ENCODE measurements around the gene XPOT. TPM values are rescaled to one million over a fixed set of nuclear protein-coding genes. Genes with fewer than 3 reads are reported as not detected.

XPOT gene
- total and polyA plus RNA-seq, 2 experiments from 2014 or later = 42.7 to 66.1 TPM

- Histone ChIP-seq H3K4me3 (no peak overlapping the region), H3K79me2 (no peaks in the 10 kb centered on the region), H3K9me2 (replicated peaks; ENCODE audit: insufficient read depth) (no peaks in the 10 kb centered on the region), H4K20me1 (ENCODE audit: insufficient read depth, poor library complexity, severe bottlenecking) (no peaks in the 10 kb centered on the region), H3K4me2 (no peak overlapping the region), H3K36me3 (replicated peaks; ENCODE audit: insufficient read depth, low read depth) (no peaks in the 10 kb centered on the region), H3K27ac (no peak overlapping the region), H3K4me1 (ENCODE audit: insufficient read depth) (no peaks in the 10 kb centered on the region), H3K27me3 (peaks cover 5% of the 10 kb centered on the region), H2AFZ (no peak overlapping the region), H3K9me3 (ENCODE audit: low read depth) (no peaks in the 10 kb centered on the region)
- DNase-seq (ENCODE audit: low spot score) = no peak
- 95% methylated on average over 18 of the region's 18 CpGs for WGBS (ENCODE audit: low lambda C conversion rate, missing lambda C conversion rate)
- TF ChIP-seq EZH2phosphoT487 (IDR thresholded peaks at IDR 0.05; ENCODE audit: low read depth, severe bottlenecking, unreplicated experiment) = no peak
- no peak for TF ChIP-seq EZH2 (IDR thresholded peaks at IDR 0.05; ENCODE audit: borderline replicate concordance)
- TF ChIP-seq, protein P1, sequence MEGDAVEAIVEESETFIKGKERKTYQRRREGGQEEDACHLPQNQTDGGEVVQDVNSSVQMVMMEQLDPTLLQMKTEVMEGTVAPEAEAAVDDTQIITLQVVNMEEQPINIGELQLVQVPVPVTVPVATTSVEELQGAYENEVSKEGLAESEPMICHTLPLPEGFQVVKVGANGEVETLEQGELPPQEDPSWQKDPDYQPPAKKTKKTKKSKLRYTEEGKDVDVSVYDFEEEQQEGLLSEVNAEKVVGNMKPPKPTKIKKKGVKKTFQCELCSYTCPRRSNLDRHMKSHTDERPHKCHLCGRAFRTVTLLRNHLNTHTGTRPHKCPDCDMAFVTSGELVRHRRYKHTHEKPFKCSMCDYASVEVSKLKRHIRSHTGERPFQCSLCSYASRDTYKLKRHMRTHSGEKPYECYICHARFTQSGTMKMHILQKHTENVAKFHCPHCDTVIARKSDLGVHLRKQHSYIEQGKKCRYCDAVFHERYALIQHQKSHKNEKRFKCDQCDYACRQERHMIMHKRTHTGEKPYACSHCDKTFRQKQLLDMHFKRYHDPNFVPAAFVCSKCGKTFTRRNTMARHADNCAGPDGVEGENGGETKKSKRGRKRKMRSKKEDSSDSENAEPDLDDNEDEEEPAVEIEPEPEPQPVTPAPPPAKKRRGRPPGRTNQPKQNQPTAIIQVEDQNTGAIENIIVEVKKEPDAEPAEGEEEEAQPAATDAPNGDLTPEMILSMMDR (IDR thresholded peaks at IDR 0.05; ENCODE audit: poor library complexity) = no peak
These were observed 15.0 kb upstream of the XPOT start for GRCh38 chr12:64389154-64389553.

DNA sequence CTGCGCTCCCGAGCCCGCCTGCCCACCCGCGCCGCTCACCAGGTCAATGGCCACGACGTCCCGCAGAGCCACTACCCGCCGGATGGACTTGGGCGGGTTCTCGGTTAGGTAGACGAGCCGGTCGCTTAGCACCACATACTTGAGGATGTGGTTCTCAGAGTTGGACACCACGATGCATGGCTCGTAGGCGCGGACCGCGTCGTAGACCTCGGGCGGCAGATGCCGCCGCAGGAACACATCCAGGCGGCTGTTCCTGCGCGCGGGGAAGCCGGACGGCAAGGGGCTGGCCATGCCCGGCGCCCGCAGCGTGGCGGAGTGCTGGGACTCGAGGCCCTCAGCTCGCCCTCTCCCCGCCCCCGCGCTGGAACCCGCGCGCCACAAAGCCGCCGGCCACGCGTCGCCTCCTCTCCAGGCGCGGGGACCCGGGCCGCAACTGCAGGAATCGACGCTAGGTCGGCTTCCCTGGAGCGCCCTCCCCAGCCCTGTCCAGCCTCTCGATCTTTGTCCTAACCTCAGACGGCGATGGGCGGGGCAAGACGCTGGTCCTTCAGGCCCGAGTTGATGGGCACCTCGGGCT is 13.8 kb upstream of the XPOT start, which contains the start of gene C12orf56:
TSS of gene C12orf56 (minus strand) at position 484 of the 577 bp plus-strand sequence. CDS start at position 291, 193 bp downstream.
- Histone ChIP-seq H3K36me3 (replicated peaks; ENCODE audit: insufficient read depth, low read depth) (no peaks in the 10 kb centered on the region), H3K27ac (no peak within 1 kb of the TSS), H3K4me1 (ENCODE audit: insufficient read depth) (no peaks in the 10 kb centered on the region), H3K4me2 (peak within 1 kb of the TSS; percentile 78), H3K27me3 (peaks cover 5% of the 10 kb centered on the region), H3K9me2 (replicated peaks; ENCODE audit: insufficient read depth) (no peaks in the 10 kb centered on the region), H3K9me3 (ENCODE audit: low read depth) (no peaks in the 10 kb centered on the region), H4K20me1 (ENCODE audit: insufficient read depth, poor library complexity, severe bottlenecking) (no peaks in the 10 kb centered on the region), H2AFZ (peak within 1 kb of the TSS; percentile 35), H3K79me2 (no peaks in the 10 kb centered on the region), H3K4me3 (no peak within 1 kb of the TSS)
- 45% methylated on average over 60 of the region's 66 CpGs for WGBS (ENCODE audit: low lambda C conversion rate, missing lambda C conversion rate)
- peak; percentile 42 for DNase-seq (ENCODE audit: low spot score)
- TF ChIP-seq, protein P1 (IDR thresholded peaks at IDR 0.05; ENCODE audit: poor library complexity) = no peak
- TF ChIP-seq EZH2 (IDR thresholded peaks at IDR 0.05; ENCODE audit: borderline replicate concordance) (no peak), EZH2phosphoT487 (IDR thresholded peaks at IDR 0.05; ENCODE audit: low read depth, severe bottlenecking, unreplicated experiment) (no peak)

GRCh38 chr12:64392221-64392620 is 12.0 kb upstream of the XPOT start:
- 63% methylated on average over 3 of the region's 3 CpGs for WGBS (ENCODE audit: low lambda C conversion rate, missing lambda C conversion rate)

More at GRCh38 chr12:64392221-64392620, 12.0 kb upstream of the XPOT start:
- Histone ChIP-seq H4K20me1 (ENCODE audit: insufficient read depth, poor library complexity, severe bottlenecking) (no peaks in the 10 kb centered on the region), H3K9me3 (ENCODE audit: low read depth) (no peaks in the 10 kb centered on the region), H3K27me3 (peaks cover 5% of the 10 kb centered on the region), H3K79me2 (no peaks in the 10 kb centered on the region), H3K27ac (no peak overlapping the region), H3K4me1 (ENCODE audit: insufficient read depth) (no peaks in the 10 kb centered on the region), H3K4me2 (no peak overlapping the region), H2AFZ (no peak overlapping the region), H3K9me2 (replicated peaks; ENCODE audit: insufficient read depth) (no peaks in the 10 kb centered on the region), H3K36me3 (replicated peaks; ENCODE audit: insufficient read depth, low read depth) (no peaks in the 10 kb centered on the region), H3K4me3 (no peak overlapping the region)
- peak; percentile 49 for DNase-seq (ENCODE audit: low spot score)
- no peak for TF ChIP-seq EZH2phosphoT487 (IDR thresholded peaks at IDR 0.05; ENCODE audit: low read depth, severe bottlenecking, unreplicated experiment)
- TF ChIP-seq, protein P1 (IDR thresholded peaks at IDR 0.05; ENCODE audit: poor library complexity) = peak; percentile 39
